Naive B cell (primary cell): Measurements from ENCODE around the gene FANCB. TPM values are rescaled to one million over a fixed set of nuclear protein-coding genes. Genes with fewer than 3 reads are reported as not detected.

Source experiments
- ATAC-seq, 2 donors: fragments of 150-1000 bp; cut with Tn5 transposase; 2 replicates each; pipeline ENCODE4 v1.10.0; 2021; ENCODE audit warnings: low read depth in 2 of 2, mild to moderate bottlenecking in 2 of 2, moderate library complexity in 2 of 2
- DNase-seq: peaks from one replicate; pipeline ENCODE4 v3.0.0; 2022
- H3K27ac Mint-ChIP-seq, 6 donors: one replicate each; pipeline ENCODE4 v1.8.0; 2020 to 2022; ENCODE audit warnings: mild to moderate bottlenecking in 6 of 6, mixed read lengths in 6 of 6, moderate library complexity in 5 of 6, inconsistent platforms in 2 of 6
- H3K27me3 Mint-ChIP-seq, 3 donors: one replicate each; pipeline ENCODE4 v1.8.0; 2021 to 2022; ENCODE audit warnings: mixed read lengths in 3 of 3, mild to moderate bottlenecking in 1 of 3
- H3K36me3 Mint-ChIP-seq, 2 donors: one replicate each; pipeline ENCODE4 v1.8.0; 2020 to 2022; ENCODE audit warnings: mixed read lengths in 2 of 2, inconsistent platforms in 1 of 2, mild to moderate bottlenecking in 1 of 2
- H3K4me1 Mint-ChIP-seq, 3 donors: one replicate each; pipeline ENCODE4 v1.8.0; 2020 to 2022; ENCODE audit warnings: mixed read lengths in 3 of 3, inconsistent platforms in 1 of 3, mild to moderate bottlenecking in 1 of 3, moderate library complexity in 1 of 3
- H3K4me3 Mint-ChIP-seq, 8 donors: one replicate each; pipeline ENCODE4 v1.8.0; 2020 to 2022; ENCODE audit warnings: mild to moderate bottlenecking in 8 of 8, mixed read lengths in 8 of 8, moderate library complexity in 8 of 8, inconsistent platforms in 2 of 8
- H3K9me3 Mint-ChIP-seq, 7 donors: one replicate each; pipeline ENCODE4 v1.8.0; 2020 to 2022; ENCODE audit warnings: mixed read lengths in 7 of 7, mild to moderate bottlenecking in 5 of 7, inconsistent platforms in 2 of 7, moderate library complexity in 1 of 7
- polyA plus RNA-seq, 6 donors: library from polyadenylated mRNA; unstranded; fragments of 300-500 nt; fragmentation: Illumina TruSeq; gene quantifications; one replicate each; pipeline ENCODE4 v1.2.3, GENCODE V29; 2021; ENCODE audit warnings: low read depth in 6 of 6

Gene FANCB
- polyA plus RNA-seq, 6 donors from 2014 or later: 4.4 to 13.8 (median 7.6) TPM

- Mint-ChIP-seq H3K27ac (no peak overlapping the region), H3K9me3 (peaks cover 0 to 16% (median 5%) of the 10 kb centered on the region in 7 donors), H3K27me3 (peaks cover 0 to 4% (median 0%) of the 10 kb centered on the region in 3 donors), H3K36me3 (no peaks in the 10 kb centered on the region), H3K4me3 (no peak overlapping the region), H3K4me1 (peaks cover 0 to 1% (median 1%) of the 10 kb centered on the region in 3 donors)
- ATAC-seq (no peak), DNase-seq (no peak)
Measured at GRCh38 chrX:14826319-14826718, 46.5 kb downstream of the FANCB start.

GRCh38 chrX:14825851-14826250 is 47.0 kb downstream of the FANCB start:
- ATAC-seq (no peak), DNase-seq (no peak)
- H3K9me3 Mint-ChIP-seq: peaks cover 0 to 16% (median 5%) of the 10 kb centered on the region in 7 donors
- no peak overlapping the region for H3K27ac Mint-ChIP-seq
- H3K4me3 Mint-ChIP-seq: no peak overlapping the region
- peaks cover 0 to 4% (median 0%) of the 10 kb centered on the region in 3 donors for H3K27me3 Mint-ChIP-seq
- no peaks in the 10 kb centered on the region for H3K36me3 Mint-ChIP-seq
- no peaks in the 10 kb centered on the region for H3K4me1 Mint-ChIP-seq

DNA sequence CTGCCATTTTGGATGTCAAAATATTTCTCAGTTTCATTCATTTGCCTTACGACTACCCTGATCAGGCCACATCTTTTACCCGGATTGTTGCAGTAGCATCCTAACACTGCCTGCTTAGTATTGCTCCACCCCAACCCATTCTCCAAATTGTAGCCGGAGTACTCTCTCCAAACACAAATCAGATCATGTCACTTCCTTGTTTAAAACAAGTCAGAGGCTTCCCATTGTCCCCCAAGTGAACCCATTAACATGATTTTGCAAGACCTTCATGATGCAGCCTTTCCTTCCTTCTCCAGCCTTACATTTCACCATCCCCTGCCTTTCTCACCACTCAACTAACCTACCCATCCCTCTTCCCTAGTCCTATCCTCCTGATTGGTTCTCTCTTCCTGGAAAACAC is 53.1 kb downstream of the FANCB start:
- ATAC-seq (no peak), DNase-seq (no peak)
- H3K9me3 Mint-ChIP-seq: peaks cover 2 to 14% (median 7%) of the 10 kb centered on the region in 7 donors
- H3K27me3 Mint-ChIP-seq: no peaks in the 10 kb centered on the region
- no peaks in the 10 kb centered on the region for H3K4me1 Mint-ChIP-seq
- H3K27ac Mint-ChIP-seq: no peak overlapping the region
- H3K4me3 Mint-ChIP-seq: no peak overlapping the region
- peaks cover 0 to 7% of the 10 kb centered on the region in 2 donors for H3K36me3 Mint-ChIP-seq

DNA sequence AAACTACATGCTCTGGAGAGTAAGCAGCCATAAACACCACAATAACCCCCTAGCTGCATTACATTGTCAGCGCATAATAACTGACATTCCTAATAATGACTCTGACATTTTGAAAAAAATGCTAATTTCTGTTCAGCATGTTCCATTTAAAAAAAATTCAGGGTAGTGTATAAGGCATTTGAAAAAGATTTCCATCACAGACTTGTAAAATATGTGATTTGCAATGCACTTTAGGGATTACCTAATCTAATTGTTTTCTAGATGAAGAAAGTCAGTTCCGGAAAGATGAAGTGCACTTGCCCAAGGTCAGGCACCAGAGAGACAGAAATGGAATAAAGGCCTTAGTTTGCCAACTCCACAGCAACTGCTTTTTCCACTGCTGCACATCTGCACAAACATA is 55.3 kb downstream of the FANCB start:
- Mint-ChIP-seq H3K4me1 (no peaks in the 10 kb centered on the region), H3K36me3 (peaks cover 0 to 7% of the 10 kb centered on the region in 2 donors), H3K4me3 (no peak overlapping the region), H3K27me3 (no peaks in the 10 kb centered on the region), H3K27ac (no peak overlapping the region), H3K9me3 (peaks cover 4 to 19% (median 8%) of the 10 kb centered on the region in 7 donors)
- ATAC-seq (no peak), DNase-seq (no peak)

DNA sequence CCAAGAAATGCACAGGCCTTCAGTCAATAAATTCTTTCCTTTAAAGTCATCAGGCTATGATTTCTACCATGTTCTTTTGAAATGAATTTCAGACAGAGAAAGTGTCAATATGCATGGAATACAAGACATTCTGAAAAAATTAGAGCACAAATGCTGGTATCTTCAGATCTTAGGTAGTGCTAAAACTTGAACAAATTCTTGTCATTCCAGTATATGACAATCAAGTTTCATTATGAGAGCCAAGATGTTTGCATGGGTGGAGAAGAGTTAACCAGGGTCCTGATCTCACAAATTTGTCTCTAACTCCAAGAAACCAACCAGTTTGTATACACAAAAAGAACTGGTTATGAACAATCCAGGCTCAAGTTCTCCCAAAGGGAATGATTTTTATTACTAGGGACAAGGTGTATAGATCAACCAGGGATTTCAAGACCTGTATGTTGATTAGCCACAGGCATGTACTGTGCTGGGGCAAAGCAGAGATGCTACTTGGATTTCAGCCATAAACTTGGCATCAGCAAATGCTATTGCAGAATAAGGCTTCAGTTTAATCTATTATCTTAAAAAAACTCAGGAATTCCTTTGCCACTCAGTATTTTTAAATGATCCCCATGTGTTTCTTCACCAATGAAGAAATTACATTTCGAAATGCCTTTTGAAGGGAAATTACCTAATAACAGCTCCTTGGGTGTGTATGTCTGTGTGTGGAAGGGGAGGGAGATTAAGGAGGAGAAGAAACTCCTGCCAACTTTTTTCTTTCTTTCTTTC is 69.7 kb downstream of the FANCB start:
- no peaks in the 10 kb centered on the region for H3K4me1 Mint-ChIP-seq
- no peaks in the 10 kb centered on the region for H3K27me3 Mint-ChIP-seq
- peaks cover 0 to 26% of the 10 kb centered on the region in 2 donors for H3K36me3 Mint-ChIP-seq
- no peak overlapping the region for H3K4me3 Mint-ChIP-seq
- H3K27ac Mint-ChIP-seq: peak overlapping the region in 1 of 6 donors; percentile 63
- DNase-seq (no peak), ATAC-seq (no peak)
- H3K9me3 Mint-ChIP-seq: peaks cover 0 to 25% (median 11%) of the 10 kb centered on the region in 7 donors

- no peak overlapping the region for H3K27ac Mint-ChIP-seq
- no peaks in the 10 kb centered on the region for H3K27me3 Mint-ChIP-seq
- no peak overlapping the region for H3K4me3 Mint-ChIP-seq
- ATAC-seq: no peak
- H3K36me3 Mint-ChIP-seq: peaks cover 0 to 25% of the 10 kb centered on the region in 2 donors
- DNase-seq: no peak
- H3K9me3 Mint-ChIP-seq: peaks cover 0 to 21% (median 9%) of the 10 kb centered on the region in 7 donors
- H3K4me1 Mint-ChIP-seq: no peaks in the 10 kb centered on the region
Measured at GRCh38 chrX:14801136-14801535, 71.7 kb downstream of the FANCB start.

DNA sequence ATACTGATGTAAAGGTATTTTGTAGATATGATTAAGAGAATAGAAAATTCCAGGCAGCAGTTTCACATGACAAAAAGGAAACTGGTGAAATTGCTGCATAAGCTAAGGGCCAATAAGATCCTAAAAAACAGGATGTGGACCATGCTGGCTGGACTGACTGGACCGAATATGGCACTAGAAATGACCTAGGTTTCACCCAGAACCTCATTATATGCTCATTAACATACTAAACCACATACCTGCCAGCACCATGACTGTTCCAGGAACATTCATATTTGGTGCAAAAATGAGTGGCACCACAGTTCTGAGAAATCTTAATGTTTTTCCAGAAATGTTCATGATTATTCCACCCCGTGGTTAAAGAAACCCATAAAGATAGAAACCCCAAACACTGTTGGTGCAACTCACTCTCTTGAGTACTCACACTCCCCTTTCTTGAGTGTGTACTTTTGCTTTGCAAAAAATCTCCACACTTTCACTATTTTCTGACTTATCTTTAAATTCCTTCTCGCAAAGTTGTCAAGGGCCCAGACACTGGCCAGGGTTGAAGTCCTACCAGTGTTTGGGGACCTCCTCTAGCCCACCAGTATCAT is 74.0 kb downstream of the FANCB start:
- DNase-seq (no peak), ATAC-seq (no peak)
- H3K36me3 Mint-ChIP-seq: peaks cover 8 to 15% of the 10 kb centered on the region in 2 donors
- H3K4me3 Mint-ChIP-seq: no peak overlapping the region
- peaks cover 0 to 16% (median 4%) of the 10 kb centered on the region in 7 donors for H3K9me3 Mint-ChIP-seq
- no peak overlapping the region for H3K27ac Mint-ChIP-seq
- H3K27me3 Mint-ChIP-seq: no peaks in the 10 kb centered on the region
- H3K4me1 Mint-ChIP-seq: no peaks in the 10 kb centered on the region

Other genes starting within 250 kb of the FANCB start
- gene MOSPD2, start 352 bp upstream of the FANCB start, polyA plus RNA-seq: 10 to 100 TPM in 1 of 6 donors, 1 to 10 TPM in 5; 1.6 to 14.4 (median 6.8) TPM